ENCODE results near the gene GPC2. TPM values are rescaled to one million over a fixed set of nuclear protein-coding genes. Genes with fewer than 3 reads are reported as not detected.
"Not testable (repeated sequence)": the region's sequence is repeated elsewhere in the genome, so short reads cannot be mapped to it uniquely, and the experiment has no call there.

The GPC2 gene
- total RNA-seq, 4 donors from 2014 or later, result 1.3 TPM; not detected in 3

DNA sequence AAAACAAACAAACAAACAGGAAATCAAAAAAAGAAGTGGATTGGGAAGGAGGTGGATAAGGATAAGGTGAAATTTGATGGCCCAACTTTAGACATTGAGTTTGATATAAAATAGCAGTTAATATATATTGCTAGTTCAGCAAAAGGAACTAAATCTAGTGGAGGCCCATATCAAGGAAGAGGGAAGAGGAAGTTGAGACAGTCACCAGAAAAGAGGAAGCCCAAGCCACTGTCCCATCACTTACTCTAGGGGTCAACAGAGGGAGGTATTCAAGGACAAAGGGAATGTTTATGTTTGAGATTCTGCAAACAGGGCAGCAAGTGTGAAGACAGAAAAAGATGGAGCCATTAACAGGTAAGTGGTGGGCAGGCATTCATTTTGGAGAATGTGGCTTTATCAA is 24.8 kb downstream of the GPC2 start:
- peaks cover 2 to 14% of the 10 kb centered on the region in 2 donors for H3K4me1 ChIP-seq
- H3K4me3 ChIP-seq (replicated peaks in 1 of 3), result no peak overlapping the region
- H3K36me3 ChIP-seq, result peaks cover 0 to 8% of the 10 kb centered on the region in 2 donors
- DNase-seq, result no peak
- H3K9me3 ChIP-seq, result no peaks in the 10 kb centered on the region
- H3K27ac ChIP-seq, result no peak overlapping the region
- TF ChIP-seq, protein P1, sequence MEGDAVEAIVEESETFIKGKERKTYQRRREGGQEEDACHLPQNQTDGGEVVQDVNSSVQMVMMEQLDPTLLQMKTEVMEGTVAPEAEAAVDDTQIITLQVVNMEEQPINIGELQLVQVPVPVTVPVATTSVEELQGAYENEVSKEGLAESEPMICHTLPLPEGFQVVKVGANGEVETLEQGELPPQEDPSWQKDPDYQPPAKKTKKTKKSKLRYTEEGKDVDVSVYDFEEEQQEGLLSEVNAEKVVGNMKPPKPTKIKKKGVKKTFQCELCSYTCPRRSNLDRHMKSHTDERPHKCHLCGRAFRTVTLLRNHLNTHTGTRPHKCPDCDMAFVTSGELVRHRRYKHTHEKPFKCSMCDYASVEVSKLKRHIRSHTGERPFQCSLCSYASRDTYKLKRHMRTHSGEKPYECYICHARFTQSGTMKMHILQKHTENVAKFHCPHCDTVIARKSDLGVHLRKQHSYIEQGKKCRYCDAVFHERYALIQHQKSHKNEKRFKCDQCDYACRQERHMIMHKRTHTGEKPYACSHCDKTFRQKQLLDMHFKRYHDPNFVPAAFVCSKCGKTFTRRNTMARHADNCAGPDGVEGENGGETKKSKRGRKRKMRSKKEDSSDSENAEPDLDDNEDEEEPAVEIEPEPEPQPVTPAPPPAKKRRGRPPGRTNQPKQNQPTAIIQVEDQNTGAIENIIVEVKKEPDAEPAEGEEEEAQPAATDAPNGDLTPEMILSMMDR (IDR thresholded peaks at IDR 0.05), result no peak
- no peak for TF ChIP-seq POLR2A (IDR thresholded peaks at IDR 0.05)
- intact Hi-C loops (cut with DNase I), result no loop called here
- no peaks in the 10 kb centered on the region for H3K27me3 ChIP-seq

DNA sequence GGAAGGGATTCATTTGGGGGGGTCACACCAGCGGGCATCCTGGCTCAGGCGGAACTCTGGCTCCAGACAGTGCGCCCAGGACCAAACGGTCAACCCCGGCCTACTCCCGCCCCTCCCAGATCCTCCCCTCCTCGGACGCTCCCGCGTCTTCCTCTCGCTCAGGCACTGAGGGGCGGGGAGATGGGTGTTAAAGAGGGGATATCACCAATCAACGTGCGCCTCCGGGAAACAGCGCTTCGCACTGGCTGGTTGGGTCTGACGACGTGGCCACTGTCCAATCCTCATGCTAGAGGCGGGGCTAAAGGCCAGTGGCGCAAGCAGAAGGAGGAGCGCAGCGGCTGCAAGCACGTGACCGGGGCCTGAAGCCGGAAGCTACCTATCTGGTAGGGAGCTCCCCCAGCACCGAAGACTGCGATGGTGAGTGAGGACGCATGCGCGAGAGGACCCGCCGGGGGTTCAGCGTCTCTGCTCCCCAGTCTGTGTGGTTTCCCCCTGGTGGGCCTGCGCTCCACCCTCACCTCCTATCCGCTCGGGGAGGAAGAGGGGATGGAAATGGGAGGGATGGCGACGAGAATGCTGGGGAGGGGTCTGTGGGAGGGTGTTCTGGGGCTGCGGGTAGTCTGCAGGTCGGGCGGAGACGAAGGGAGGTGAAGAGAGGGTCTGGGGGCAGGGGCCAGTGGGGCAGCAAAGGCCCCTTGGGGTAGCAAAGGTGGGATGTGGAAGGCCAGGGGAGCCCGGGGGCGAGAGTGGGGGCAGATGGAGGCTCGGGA is 28.4 kb downstream of the GPC2 start, which contains the start of gene LAMTOR4:
TSS of gene LAMTOR4 (plus strand) at position 360 of the 770 bp plus-strand sequence. CDS start at position 415, 55 bp downstream.
- Histone ChIP-seq H3K27me3 (no peaks in the 10 kb centered on the region), H3K36me3 (no peaks in the 10 kb centered on the region), H3K4me1 (peaks cover 0 to 7% of the 10 kb centered on the region in 2 donors), H3K27ac (peak within 1 kb of the TSS; percentile 21 to 88 (median 74)), H3K9me3 (no peaks in the 10 kb centered on the region), H3K4me3 (replicated peaks in 1 of 3) (peak within 1 kb of the TSS; percentile 45 to 92 (median 54))
- intact Hi-C loops (cut with DNase I), result no loop called here
- TF ChIP-seq, protein P1 (IDR thresholded peaks at IDR 0.05), result no peak
- TF ChIP-seq POLR2A (IDR thresholded peaks at IDR 0.05), result peak in 1 of 2 donors; percentile 84
- peak; percentile 99 for DNase-seq
- 0 to 1% methylated on average over 32 to 34 of the region's 46 CpGs for WGBS, 2 donors

DNA sequence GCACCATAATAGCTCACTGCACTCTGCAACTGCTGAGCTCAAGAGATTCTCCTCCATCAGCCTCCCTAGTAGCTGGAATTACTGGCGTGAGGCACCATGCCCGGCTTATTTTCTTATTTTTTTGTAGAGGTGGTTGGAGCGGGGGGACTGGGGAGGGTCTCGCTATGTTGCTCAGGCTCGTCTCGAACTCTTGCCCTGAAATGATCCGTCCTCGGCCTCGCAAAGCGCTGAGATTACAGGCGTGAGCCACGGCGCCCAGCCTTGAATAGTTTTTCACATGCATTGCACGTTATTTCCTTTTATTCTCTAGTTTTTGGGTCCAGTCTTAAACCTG is 29.0 kb downstream of the GPC2 start:
- DNase-seq, result no peak
- WGBS, 2 donors, result 25 to 32% methylated on average over 14 of the region's 14 CpGs
- no peak overlapping the region for H3K4me3 ChIP-seq (replicated peaks in 1 of 3)
- TF ChIP-seq, protein P1 (IDR thresholded peaks at IDR 0.05), result no peak
- no peak for TF ChIP-seq POLR2A (IDR thresholded peaks at IDR 0.05)
- H3K27me3 ChIP-seq, result no peaks in the 10 kb centered on the region
- no peaks in the 10 kb centered on the region for H3K36me3 ChIP-seq
- peak overlapping the region in 2 of 3 donors; percentile 10 to 28 for H3K27ac ChIP-seq
- intact Hi-C loops (cut with DNase I), result no loop called here
- peaks cover 0 to 7% of the 10 kb centered on the region in 2 donors for H3K4me1 ChIP-seq
- H3K9me3 ChIP-seq, result no peaks in the 10 kb centered on the region

DNA sequence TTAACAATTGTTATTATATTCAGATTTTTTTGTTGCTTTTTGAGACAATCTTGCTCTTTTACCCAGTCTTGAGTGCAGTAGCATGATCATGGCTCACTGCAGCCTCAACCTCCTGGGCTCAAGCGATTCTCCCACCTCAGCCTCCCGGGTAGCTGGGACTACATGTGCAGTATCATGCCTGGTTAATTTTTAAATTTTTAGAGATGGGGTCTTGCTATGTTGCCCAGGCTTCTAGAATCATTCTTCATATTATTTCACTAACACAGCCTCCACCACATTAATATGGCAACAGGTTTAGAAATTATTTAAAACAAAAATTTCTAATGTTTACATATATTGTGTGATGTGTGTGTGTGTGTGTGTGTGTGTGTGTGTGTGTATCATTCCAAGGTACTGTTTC is 29.9 kb downstream of the GPC2 start:
- H3K4me1 ChIP-seq, result peaks cover 0 to 7% of the 10 kb centered on the region in 2 donors
- TF ChIP-seq, protein P1 (IDR thresholded peaks at IDR 0.05), result no peak
- no peak for TF ChIP-seq POLR2A (IDR thresholded peaks at IDR 0.05)
- no peak overlapping the region for H3K27ac ChIP-seq
- no peak overlapping the region for H3K4me3 ChIP-seq (replicated peaks in 1 of 3)
- DNase-seq, result no peak
- WGBS, 2 donors, result 92 to 98% methylated on average over 2 of the region's 2 CpGs
- intact Hi-C loops (cut with DNase I), result no loop called here
- no peaks in the 10 kb centered on the region for H3K9me3 ChIP-seq
- H3K36me3 ChIP-seq, result no peaks in the 10 kb centered on the region
- no peaks in the 10 kb centered on the region for H3K27me3 ChIP-seq

DNA sequence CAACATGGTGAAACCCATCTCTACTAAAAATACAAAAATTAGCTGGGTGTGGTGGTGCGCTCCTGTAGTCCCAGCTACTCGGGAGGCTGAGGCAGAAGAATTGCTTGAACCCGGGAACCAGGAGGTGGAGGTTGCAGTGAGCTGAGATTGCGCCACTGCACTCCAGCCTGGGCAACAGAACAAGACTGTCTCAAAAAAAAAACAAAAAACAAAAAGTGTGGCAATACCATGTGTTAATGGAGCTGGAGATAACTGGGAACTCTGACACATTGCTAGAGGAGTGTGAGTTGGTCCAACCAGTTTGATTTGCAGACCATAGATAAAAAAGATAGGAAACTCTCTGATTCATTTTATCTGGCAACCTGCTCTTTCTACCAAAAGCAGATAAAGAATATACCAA is 30.8 kb downstream of the GPC2 start:
- H3K27me3 ChIP-seq; intact Hi-C loops (cut with DNase I); H3K4me3 ChIP-seq (replicated peaks in 1 of 3); H3K4me1 ChIP-seq; DNase-seq; H3K9me3 ChIP-seq; H3K27ac ChIP-seq; H3K36me3 ChIP-seq: not testable (repeated sequence)
- 91 to 95% methylated on average over 4 of the region's 4 CpGs for WGBS, 2 donors
